ENCODE data around the gene TMEM131.
"Not testable (repeated sequence)": the region's sequence is repeated elsewhere in the genome, so short reads cannot be mapped to it uniquely, and the experiment has no call there.

Gene TMEM131

DNA sequence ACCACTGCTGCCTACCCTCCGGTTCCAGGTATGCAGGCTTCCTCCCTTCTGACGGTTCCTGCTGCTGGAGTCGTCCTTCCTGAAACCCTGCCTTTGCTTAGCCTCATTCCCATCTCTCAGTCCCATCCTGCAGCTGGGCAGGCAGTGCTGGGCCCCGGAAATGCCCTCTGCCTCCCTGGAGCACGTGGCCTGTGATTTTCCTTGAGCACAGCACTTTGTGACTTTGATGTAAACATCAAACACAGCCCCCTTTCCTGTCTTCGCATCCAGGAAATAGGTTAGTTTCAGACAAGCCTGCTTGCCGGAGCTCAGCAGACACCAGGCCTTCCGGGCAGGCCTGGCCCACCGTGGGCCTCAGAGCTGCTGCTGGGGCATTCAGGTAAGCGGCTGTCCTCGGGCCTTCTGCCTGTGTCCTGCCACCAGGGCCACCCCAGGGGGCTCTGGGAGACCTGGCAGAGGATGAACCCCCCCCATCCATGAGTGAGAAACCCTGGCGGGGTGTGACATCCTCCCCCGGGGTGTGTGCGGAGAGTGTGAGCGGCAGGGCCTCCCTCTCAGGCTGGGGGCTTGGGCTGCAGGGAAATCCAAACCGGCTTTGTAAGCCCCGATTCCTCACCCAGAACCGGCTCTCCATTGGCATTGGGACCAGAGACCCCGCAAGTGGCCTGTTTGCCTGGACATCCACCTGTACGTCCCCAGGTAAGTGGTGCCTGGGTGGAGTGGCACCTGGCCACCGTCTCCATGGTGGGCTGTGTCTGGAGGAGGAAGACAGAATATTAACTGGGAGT lies 282.3 kb downstream of the TMEM131 start, which contains the start of gene ZAP70:
Gene ZAP70 (plus strand): TSS at position 281 of the 788 bp plus-strand sequence. CDS start 10,461 bp downstream, outside the sequence.
- no peak for DNase-seq

DNA sequence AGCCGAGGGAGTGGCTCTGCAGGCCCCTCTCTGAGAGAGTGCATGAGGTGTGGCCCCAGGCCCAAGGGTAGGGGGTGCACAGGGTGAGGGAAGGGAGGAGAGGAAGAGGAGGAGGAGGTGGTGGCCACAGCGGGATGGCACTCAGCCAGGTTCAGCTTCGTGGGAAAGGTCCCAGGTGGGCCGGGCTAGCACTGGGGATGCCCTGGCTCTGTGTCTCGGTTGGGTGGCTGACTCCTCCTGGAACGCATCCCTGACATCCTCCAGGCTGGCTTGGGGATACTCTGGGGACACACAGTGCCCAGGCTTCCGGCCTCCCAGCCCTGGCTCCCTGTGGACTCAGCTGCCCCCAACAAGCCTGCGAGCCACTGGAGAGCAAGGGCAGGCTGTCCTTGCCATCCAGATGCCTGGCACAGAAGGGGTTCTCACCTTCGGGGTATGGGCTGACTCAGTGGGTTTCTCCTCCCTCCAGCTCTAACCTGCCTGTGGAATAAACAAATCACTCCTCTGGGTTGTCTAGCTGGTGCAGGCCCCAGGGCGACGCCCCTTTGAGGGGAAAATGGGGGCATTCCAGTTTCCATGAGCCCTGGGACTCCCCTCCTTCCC lies 283.0 kb downstream of the TMEM131 start:
- DNase-seq: no peak

DNA sequence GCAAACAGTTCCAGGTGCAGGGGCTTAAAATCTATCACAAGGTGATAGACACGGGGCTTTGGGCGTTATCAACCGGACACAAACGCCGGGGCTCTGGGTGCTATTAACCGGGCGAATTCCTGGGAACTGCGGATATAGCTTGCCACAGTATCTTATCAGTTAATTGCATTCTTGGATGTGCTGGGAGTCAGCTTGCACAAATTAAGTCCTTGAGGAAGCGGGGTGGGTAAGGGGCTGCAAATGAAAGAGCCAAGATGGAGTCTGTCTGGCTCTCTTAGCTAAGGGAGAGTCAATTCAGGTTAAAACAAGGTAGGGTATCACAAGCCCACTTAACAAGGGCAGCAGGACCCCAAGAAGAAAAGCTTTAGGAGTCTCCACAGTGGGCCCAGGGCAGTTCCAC lies 283.6 kb downstream of the TMEM131 start:
- DNase-seq: not testable (repeated sequence)

DNA sequence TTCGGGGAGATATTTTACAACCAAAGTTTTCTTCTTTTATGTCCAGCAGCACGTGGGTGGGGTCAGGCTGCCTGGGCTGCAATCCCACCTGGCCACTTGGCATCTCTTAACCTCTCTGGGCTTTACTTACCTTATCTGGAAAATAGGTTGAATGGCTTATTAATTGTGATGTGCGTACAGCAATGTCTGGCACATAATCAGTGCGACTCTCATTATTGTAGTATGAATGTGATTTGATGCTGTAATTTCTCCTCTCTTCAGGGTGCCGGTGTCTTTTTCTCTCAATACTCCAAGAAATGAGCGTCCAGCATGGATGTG lies 284.4 kb downstream of the TMEM131 start:
- no peak for DNase-seq

DNA sequence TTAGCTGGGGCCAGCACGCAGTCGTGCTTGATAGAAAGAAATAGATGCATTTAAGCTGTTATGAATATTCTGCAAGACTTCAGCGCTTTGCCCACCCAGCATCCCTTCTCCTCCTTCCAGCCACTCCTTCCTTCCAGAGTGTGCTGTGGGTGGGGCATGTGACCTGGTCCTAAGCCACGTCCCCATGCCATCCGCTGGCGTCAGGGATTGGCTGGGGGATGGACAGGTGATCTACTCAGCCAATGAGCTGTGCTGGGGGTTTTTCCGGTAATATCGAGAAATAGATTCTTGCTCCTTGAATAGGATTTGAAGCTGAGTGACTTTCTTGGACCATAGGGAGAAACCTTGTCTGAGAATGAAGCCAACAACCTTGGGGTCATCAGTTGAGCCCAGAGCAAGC lies 287.1 kb downstream of the TMEM131 start:
- no peak for DNase-seq

DNA sequence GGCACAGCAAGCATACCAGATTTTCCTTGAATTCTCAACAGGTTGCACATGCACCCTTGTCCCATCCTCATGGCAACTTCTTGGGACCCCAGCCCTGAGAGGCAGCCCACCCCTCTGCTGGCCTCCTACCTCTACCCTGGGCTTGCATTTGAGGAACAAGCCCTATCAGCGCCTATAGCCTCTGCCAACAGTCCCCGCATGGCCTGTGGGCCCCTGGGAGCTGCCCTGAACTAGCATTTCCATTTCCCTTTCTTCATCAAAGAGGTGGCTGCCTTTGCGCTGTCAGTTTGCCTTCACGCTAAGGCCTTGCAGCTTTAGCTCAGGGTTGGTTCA lies 287.7 kb downstream of the TMEM131 start:
- no peak for DNase-seq

DNA sequence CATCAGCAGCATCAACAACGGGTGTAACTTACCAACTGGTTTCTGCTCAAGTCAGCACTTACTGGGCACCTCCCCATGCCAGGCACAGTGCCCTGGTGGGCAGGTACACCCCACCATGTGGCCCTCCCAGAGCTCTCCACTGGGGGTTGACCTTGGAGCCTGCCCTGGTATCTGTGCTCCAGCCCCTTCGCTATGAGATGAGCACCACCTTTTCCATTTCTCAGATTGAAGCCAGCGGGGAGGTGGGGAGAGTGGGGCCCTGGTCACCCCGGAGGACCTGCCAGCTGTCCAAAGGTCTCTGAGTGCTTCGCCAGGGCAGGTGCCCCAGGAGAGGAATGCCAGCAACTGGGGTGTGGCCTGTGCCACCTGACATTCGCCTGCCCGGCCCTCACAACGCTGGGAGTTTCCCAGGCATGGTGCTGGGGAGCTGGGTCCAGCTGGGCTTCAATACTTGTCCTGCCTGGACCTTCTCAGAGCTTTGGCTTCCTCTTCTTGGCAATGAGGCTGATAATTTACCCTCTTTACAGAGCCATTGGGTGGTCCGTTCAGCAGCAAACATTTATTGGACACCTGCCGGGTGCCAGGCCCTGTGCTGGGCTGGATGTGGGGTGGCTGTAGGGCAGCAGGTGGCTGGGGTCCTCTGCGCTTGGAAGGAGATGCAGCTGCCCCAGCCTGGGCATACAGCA lies 288.2 kb downstream of the TMEM131 start:
- DNase-seq: no peak

DNA sequence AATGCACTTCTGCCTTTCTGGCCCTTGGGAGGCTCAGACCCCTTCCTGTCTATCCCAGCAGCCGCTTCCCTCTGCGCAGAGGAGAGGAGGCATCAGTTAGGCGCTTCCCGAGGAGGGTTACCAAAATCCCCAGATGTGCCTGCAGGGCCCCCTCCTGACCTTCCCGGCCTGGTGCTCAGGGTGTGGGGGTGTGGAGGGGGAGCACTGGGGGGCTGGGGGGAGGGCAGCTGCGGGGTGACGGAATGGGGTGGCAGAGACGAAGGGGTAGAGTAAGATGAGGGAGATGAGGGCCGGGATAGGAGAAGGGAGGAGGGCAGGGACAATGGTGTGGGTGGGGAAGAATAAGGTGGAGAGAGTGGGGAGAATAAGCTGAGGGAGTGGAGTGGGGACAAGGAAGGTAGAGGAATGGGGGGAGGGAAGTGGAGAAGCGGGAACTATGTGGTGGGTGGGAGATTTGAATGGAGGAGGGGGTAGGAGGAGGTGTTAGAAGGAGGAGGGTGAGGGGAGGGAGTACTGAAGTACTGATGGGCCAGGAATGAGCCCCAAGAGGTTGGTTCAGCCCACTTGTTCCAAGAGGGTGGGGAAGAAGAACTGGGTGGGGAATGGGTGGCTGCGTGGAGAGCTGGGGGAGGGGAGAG lies 288.9 kb downstream of the TMEM131 start:
- DNase-seq: no peak
